Memory B cell (primary cell): ENCODE measurements around the gene FAM228A.
"Not testable (repeated sequence)": the region's sequence is repeated elsewhere in the genome, so short reads cannot be mapped to it uniquely, and the experiment has no call there.

Source experiments
- ATAC-seq: fragments of 150-1000 bp; cut with Tn5 transposase; 2 replicates; pipeline ENCODE4 v1.10.0; 2021; ENCODE audit warnings: low read depth, mild to moderate bottlenecking, moderate library complexity
- DNase-seq, 2 donors: peaks; one replicate each; pipeline ENCODE4 v3.0.0; 2022; ENCODE audit warnings: low spot score in 2 of 2
- H3K27ac Mint-ChIP-seq: one replicate; pipeline ENCODE4 v1.8.0; 2022; ENCODE audit warnings: mild to moderate bottlenecking, moderate library complexity, mixed read lengths
- H3K27me3 Mint-ChIP-seq: one replicate; pipeline ENCODE4 v1.8.0; 2022; ENCODE audit warnings: mixed read lengths
- H3K36me3 Mint-ChIP-seq: one replicate; pipeline ENCODE4 v1.8.0; 2022; ENCODE audit warnings: mild to moderate bottlenecking, mixed read lengths
- H3K4me1 Mint-ChIP-seq: one replicate; pipeline ENCODE4 v1.8.0; 2022; ENCODE audit warnings: mixed read lengths
- H3K4me3 Mint-ChIP-seq: one replicate; pipeline ENCODE4 v1.8.0; 2022; ENCODE audit warnings: mild to moderate bottlenecking, moderate library complexity, mixed read lengths
- H3K9me3 Mint-ChIP-seq: one replicate; pipeline ENCODE4 v1.8.0; 2022; ENCODE audit warnings: mixed read lengths

The FAM228A gene

DNA sequence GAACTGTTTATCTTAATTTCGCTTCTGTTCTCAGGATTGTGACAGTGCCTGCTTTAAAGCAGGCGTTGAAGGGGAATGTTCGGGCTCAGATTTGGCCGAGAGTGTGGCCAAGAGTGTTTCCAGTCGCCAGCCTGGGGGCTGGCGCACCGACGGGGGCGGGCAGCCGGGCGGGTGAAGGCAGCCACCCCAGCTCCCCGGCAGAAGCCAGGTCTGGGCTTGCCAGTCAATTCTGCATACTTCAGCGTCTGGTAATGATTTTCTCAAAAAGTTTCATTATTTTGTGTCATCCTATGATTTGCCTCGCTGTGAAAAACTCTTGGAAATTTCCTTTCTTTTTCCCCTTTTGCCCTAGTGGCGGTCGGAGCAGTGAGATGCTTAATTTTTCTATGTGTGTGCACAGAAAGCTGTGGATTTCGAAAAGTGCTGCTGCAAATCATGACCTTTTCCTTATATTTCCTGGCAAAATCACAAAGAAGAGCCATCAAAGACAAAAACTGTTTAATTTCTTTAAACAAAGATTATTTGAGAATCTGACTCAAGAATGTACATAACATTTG is 856 bp downstream of the FAM228A start:
- Mint-ChIP-seq H3K9me3 (peaks cover 2% of the 10 kb centered on the region), H3K27me3 (no peaks in the 10 kb centered on the region)

DNA sequence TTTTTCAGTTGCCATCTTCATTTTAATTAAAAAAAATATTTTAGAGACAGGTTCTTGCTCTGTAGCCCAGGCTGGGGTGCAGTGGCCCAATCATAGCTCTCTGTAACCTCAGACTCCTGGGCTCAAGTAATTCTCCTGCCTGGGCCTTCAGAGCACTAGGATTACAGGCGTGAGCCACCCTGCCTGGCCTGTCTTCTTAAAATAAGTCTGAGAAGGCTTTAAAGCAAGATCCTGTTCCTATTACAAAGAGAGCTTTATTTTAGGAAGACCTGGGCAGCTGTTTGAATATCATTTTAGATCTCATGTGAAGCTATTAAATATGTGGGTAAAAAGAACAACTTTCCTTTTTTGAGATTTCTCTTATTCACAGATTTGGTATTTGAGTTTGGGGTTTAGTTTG is 1.5 kb downstream of the FAM228A start:
- no peak for ATAC-seq
- no peak for DNase-seq
- H3K4me1 Mint-ChIP-seq: no peaks in the 10 kb centered on the region
- no peaks in the 10 kb centered on the region for H3K27me3 Mint-ChIP-seq
- no peak overlapping the region for H3K27ac Mint-ChIP-seq
- no peak overlapping the region for H3K4me3 Mint-ChIP-seq
- peaks cover 2% of the 10 kb centered on the region for H3K36me3 Mint-ChIP-seq
- peaks cover 2% of the 10 kb centered on the region for H3K9me3 Mint-ChIP-seq

More for the DNA sequence above, 856 bp downstream of the FAM228A start:
- Mint-ChIP-seq H3K4me1 (no peaks in the 10 kb centered on the region), H3K36me3 (peaks cover 2% of the 10 kb centered on the region), H3K27ac (no peak overlapping the region), H3K4me3 (no peak overlapping the region)
- DNase-seq (no peak), ATAC-seq (no peak)

DNA sequence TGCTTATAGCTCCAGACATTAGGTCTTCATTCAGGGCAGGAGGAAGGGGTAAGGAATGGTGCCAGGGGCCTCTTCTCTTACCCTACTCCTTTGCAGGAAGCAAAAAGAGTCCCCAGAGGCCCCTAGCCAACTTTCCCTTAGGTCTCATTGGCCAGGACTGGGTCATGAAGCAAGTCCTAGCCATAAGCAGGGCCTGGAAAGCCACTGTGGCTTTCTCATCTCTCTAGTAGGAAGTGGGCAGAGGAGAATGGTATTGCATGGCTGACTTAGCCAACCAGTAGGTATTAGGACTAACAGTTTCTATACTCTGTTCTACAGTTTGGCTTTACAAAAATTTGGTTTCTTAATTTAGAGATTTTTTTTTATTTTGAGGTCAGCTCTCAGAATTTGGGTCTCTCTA is 4.8 kb downstream of the FAM228A start:
- Mint-ChIP-seq H3K27ac (no peak overlapping the region), H3K27me3 (no peaks in the 10 kb centered on the region), H3K4me1 (no peaks in the 10 kb centered on the region), H3K4me3 (no peak overlapping the region), H3K9me3 (no peaks in the 10 kb centered on the region), H3K36me3 (no peaks in the 10 kb centered on the region)
- ATAC-seq (no peak), DNase-seq (no peak)

DNA sequence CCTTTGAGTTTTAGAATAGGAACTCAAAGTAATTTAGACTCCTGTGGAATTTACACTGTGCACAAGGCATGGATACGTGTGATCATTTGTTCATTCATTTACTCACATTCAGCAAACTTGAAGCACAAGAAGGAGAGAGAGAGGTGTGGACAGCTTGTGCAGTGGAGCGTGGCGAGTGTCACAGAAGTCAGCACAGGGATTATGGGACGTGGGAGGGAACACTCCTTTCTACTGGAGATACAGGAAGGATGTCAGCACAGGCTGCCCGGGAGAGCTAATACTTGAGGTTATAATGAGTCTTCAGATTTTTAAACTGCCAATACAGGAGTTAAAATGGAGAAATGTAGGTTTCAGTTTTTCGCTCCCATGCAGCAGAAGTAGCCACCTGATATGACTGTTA is 7.0 kb downstream of the FAM228A start:
- no peaks in the 10 kb centered on the region for H3K9me3 Mint-ChIP-seq
- no peaks in the 10 kb centered on the region for H3K36me3 Mint-ChIP-seq
- no peak overlapping the region for H3K4me3 Mint-ChIP-seq
- no peak overlapping the region for H3K27ac Mint-ChIP-seq
- H3K4me1 Mint-ChIP-seq: no peaks in the 10 kb centered on the region
- no peaks in the 10 kb centered on the region for H3K27me3 Mint-ChIP-seq
- DNase-seq (no peak), ATAC-seq (no peak)

DNA sequence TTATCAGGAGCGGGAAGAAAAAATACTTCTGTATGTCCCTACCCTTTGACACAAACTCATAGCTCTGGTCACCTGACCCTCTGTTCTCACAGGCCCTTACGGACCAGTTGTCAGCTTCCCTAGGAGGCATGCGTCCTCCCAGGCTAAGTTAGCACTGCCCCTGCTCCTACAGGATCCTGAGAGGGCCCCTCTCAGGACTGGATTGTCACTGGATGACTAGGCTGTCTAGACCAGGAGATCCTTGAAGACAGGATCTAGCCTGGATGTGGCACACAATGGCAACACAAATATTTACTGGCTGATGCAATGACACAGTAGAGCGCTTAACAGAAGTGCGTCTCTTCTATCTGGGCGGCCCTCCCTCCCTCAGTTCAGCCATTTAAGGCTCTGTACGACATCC is 7.7 kb downstream of the FAM228A start:
- H3K27ac Mint-ChIP-seq: no peak overlapping the region
- no peak for ATAC-seq
- H3K36me3 Mint-ChIP-seq: peaks cover 4% of the 10 kb centered on the region
- no peak for DNase-seq
- H3K9me3 Mint-ChIP-seq: no peaks in the 10 kb centered on the region
- H3K4me1 Mint-ChIP-seq: no peaks in the 10 kb centered on the region
- H3K27me3 Mint-ChIP-seq: no peaks in the 10 kb centered on the region
- no peak overlapping the region for H3K4me3 Mint-ChIP-seq

DNA sequence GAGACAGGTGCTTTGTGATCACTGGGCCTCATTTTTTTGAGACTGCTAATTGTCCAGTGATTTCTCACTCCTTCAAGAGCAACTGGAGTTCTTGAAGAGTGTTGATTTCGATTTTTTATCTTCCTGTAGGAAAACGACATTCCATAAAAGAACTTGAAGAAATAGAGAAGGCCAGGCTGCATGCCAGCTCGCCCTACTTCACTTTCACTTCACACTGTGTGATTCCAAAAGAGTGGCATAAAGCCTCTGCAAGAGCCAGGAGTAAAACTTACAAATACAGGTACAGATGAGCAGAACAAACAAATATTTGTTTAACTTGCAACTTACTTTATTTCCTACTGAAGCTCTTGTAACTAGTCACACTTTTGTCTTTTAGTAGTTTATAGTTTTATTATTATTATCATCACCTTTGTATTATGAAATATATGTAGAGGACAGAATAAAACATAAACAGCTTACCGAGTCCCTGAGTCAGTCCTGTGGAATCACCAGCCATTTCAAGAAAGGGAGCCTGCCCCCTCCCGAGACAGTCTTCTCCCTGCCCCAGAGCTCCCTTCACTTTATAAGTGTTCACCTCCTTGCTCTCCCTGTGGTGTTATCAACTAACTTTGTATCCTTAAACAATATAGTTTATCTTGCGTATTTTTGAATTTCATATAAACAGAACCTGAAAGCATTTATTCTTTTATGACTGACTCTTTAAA is 8.7 kb downstream of the FAM228A start:
- H3K9me3 Mint-ChIP-seq: peaks cover 4% of the 10 kb centered on the region
- no peak overlapping the region for H3K27ac Mint-ChIP-seq
- no peaks in the 10 kb centered on the region for H3K27me3 Mint-ChIP-seq
- no peak for ATAC-seq
- H3K4me3 Mint-ChIP-seq: no peak overlapping the region
- H3K4me1 Mint-ChIP-seq: no peaks in the 10 kb centered on the region
- peaks cover 8% of the 10 kb centered on the region for H3K36me3 Mint-ChIP-seq
- DNase-seq: no peak

DNA sequence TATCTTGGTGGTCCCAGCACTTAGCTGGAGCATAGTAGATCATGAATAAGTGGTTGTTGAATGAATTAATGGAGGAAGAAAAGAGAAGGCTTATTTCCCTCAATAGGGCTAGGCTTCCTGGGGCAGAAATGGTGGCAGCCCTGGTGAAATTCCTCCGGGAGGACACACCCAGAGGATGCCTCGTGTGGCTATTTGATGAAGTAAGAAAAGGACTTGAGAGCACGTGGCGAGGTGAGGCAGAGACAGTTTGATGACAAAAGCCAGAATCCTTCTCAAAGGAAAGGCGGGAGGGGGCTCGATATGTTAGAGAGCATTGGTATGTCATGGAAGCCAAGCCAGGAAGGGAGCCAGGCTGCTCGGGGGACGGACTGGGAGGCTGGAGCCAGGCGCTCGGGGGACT is 14.7 kb downstream of the FAM228A start:
- no peak overlapping the region for H3K27ac Mint-ChIP-seq
- no peaks in the 10 kb centered on the region for H3K27me3 Mint-ChIP-seq

DNA sequence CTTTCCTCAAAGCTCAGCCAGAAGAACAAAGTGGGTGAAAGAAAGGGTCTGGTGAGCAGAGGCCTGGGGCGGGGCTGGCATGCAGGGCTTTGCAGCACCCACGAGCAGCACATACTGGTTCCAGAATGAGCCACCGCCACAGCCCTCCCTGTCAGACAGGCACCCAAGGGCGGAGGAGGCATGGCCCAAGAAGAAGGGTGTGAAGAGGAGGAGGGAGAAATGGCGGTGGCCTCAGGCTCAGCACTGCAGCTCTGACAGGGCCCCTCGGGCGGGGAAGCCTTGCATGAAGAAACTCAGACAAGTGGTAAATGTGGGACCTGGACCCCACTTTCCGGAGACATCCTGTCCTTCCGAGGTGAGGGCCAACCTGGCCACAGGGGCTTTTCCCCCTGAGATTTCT is 15.7 kb downstream of the FAM228A start:
- no peak for DNase-seq
- ATAC-seq: no peak
- no peaks in the 10 kb centered on the region for H3K27me3 Mint-ChIP-seq
- H3K36me3 Mint-ChIP-seq: peaks cover 11% of the 10 kb centered on the region
- H3K9me3 Mint-ChIP-seq: peaks cover 7% of the 10 kb centered on the region
- no peaks in the 10 kb centered on the region for H3K4me1 Mint-ChIP-seq
- H3K27ac Mint-ChIP-seq: no peak overlapping the region
- no peak overlapping the region for H3K4me3 Mint-ChIP-seq

More for the DNA sequence above, 14.7 kb downstream of the FAM228A start:
- Mint-ChIP-seq H3K9me3 (peaks cover 7% of the 10 kb centered on the region), H3K4me3 (no peak overlapping the region), H3K36me3 (peaks cover 11% of the 10 kb centered on the region), H3K4me1 (no peaks in the 10 kb centered on the region)
- DNase-seq: no peak
- ATAC-seq: no peak

DNA sequence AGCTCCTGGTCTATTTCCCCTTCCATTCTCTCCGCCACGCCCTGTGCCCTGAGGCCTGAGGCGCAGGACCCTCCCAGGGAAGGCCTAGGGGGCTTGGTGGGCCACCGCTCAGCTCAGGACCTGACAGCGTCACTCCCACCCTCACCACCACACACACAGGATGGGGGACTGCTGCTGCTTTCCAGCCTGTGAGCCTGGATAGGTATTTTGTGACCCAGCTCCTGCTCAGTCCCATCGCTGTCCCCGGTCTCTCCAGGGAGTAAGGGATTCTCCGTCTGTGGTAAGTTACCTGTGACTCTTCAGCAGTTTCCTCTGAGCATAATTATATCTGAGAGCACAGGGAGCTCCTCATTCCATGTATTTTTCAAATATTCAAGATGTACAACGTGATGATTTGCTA is 16.3 kb downstream of the FAM228A start:
- Mint-ChIP-seq H3K36me3 (peaks cover 11% of the 10 kb centered on the region), H3K4me1 (no peaks in the 10 kb centered on the region), H3K27ac (no peak overlapping the region), H3K27me3 (no peaks in the 10 kb centered on the region), H3K9me3 (peaks cover 7% of the 10 kb centered on the region), H3K4me3 (no peak overlapping the region)
- DNase-seq (no peak), ATAC-seq (no peak)

DNA sequence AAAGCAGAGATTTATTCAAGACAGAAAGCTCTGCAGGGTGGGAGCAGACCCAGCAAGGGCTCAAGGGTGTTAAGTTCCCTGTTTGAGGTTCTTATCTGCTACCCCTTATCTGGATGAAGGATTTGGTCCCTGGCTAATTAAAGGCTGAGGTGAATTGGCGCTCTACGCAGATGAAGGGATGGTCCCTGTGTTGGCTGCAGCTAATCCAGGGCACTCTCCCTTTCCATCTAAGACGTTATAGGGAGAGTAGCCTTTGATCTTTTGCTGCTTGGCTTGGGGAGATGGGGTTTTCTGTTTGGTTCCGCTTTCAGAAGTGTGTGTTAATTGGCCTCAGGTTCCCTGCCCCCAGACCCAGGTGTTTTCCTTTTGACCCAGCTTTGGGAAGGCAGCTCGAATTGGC is 17.0 kb downstream of the FAM228A start:
- Mint-ChIP-seq H3K36me3 (peaks cover 11% of the 10 kb centered on the region), H3K4me3 (no peak overlapping the region), H3K27me3 (no peaks in the 10 kb centered on the region), H3K9me3 (peaks cover 12% of the 10 kb centered on the region), H3K4me1 (no peaks in the 10 kb centered on the region), H3K27ac (no peak overlapping the region)
- ATAC-seq (peak; percentile 35), DNase-seq (no peak)

DNA sequence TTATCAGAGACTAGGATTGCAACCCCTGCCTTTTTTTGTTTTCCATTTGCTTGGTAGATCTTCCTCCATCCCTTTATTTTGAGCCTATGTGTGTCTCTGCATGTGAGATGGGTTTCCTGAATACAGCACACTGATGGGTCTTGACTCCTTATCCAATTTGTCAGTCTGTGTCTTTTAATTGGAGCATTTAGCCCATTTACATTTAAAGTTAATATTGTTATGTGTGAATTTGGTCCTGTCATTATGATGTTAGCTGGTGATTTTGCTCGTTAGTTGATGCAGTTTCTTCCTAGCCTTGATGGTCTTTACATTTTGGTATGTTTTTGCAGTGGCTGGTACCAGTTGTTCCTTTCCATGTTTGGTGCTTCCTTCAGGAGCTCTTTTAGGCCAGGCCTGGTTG is 22.4 kb downstream of the FAM228A start:
- not testable (repeated sequence) for H3K27ac Mint-ChIP-seq, H3K9me3 Mint-ChIP-seq, H3K4me1 Mint-ChIP-seq, DNase-seq, H3K27me3 Mint-ChIP-seq, ATAC-seq, H3K4me3 Mint-ChIP-seq
- peaks cover 15% of the 10 kb centered on the region for H3K36me3 Mint-ChIP-seq

DNA sequence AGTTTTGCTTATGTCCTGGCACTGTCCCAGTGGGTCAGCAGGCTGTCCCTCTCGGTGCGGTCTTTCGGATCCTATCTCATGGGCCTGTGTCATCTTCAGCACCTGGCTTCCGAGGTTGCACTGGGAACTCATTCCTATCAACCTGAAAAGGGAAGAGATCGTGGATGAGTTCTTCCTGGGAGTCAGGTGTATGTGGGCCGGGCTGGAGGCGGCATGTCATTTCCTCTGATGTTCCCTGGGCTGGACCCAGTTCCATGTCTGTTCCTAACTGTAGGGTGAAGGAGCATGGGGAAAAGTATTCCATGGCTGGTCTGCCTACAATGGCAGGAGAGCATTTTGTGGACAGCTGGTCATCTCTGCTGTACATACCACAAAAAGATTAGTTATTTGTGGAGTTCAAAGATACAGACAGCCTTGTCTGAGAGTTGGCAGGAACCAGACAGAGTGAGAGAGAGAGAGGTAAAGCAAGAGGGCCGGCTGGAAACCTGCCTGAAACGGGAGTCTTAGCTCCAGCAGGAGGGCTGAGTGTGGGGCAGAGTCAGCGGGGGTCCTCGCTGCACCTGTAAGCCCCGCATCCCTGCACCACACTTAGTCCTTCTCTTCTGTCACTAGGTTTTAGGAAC is 25.2 kb downstream of the FAM228A start:
- Mint-ChIP-seq H3K4me1 (peaks cover 2% of the 10 kb centered on the region), H3K27me3 (no peaks in the 10 kb centered on the region), H3K36me3 (peaks cover 31% of the 10 kb centered on the region), H3K9me3 (peaks cover 6% of the 10 kb centered on the region), H3K4me3 (no peak overlapping the region), H3K27ac (no peak overlapping the region)
- DNase-seq (no peak), ATAC-seq (no peak)

DNA sequence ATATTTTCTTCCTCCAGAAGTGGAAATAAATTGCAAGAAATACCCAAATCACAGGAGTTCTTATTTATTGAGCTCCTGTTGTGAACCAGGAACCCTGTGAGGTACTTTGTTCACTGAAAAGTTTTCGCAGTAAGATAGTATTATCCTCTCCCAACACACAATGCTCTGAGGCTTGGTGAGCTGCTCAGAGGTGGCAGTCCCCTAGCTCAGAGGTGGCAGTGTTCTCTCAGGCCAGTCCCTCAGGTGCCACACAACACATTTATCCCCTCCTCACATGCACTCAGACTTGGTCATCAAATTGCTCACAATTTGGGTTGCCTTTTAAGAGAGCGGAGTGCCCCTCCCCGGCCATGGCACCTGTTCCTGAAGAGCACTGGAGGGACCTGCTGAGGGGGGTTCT is 25.9 kb downstream of the FAM228A start:
- Mint-ChIP-seq H3K9me3 (peaks cover 6% of the 10 kb centered on the region), H3K27me3 (no peaks in the 10 kb centered on the region), H3K36me3 (peaks cover 35% of the 10 kb centered on the region), H3K27ac (no peak overlapping the region), H3K4me3 (no peak overlapping the region), H3K4me1 (peaks cover 2% of the 10 kb centered on the region)
- DNase-seq (no peak), ATAC-seq (no peak)

DNA sequence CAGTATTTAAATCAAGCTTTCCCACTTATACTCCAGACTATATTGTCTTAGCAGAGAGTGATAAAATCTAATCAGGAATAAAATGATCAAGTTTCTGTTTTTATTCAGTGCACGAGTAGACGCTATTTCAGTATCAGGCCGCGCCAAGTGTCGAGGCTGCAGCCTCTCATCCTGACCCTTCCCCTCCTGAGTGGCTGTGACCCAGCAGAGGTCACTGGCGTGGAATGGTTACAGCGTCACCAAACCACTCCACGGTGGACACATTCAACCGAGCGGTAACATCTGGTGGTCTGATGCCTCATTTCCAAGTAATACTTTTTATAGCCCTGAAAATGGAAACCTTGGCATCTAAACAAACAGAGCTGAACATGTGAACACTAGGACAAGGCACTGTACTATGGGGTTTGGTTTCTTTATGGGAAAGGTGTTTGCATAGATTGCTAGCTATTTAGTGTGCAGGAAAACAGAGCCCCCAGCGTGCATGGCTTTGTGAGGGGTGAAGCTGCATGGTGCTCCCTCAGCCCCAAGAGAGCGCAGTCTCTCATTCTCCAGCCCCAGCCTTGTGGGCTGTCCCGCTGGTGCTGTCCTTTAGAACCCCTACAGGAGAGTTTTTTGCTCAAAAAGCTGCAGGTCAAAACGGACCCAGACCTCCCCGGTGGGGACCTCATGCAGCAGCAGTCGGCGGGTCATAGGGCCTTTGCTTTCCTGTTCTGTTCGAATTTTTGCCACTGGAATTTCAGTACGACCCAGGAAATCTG is 28.4 kb downstream of the FAM228A start:
- DNase-seq: no peak
- H3K4me3 Mint-ChIP-seq: no peak overlapping the region
- no peaks in the 10 kb centered on the region for H3K27me3 Mint-ChIP-seq
- H3K4me1 Mint-ChIP-seq: peaks cover 2% of the 10 kb centered on the region
- H3K9me3 Mint-ChIP-seq: no peaks in the 10 kb centered on the region
- peaks cover 58% of the 10 kb centered on the region for H3K36me3 Mint-ChIP-seq
- no peak overlapping the region for H3K27ac Mint-ChIP-seq
- no peak for ATAC-seq
